OCI-LY3 (cell line): ENCODE data around the gene PSMB3.

Source experiments
- EZH2phosphoT487 ChIP-seq: fragments of 200-600 bp; shearing (Covaris generic); IDR thresholded peaks from 2 replicates; pipeline ENCODE4 v1.6.1; 2018; ENCODE audit warnings: antibody characterized with exemption, mixed run types, low read depth
- TF ChIP-seq, protein P1 (sequence below): fragments of 200-600, 300-600 bp; sonication (generic); IDR thresholded peaks from 2 replicates; pipeline ENCODE4 v1.5.1; 2014; ENCODE audit warnings: antibody characterized with exemption, low read length, low read depth

- TF ChIP-seq, protein P1, sequence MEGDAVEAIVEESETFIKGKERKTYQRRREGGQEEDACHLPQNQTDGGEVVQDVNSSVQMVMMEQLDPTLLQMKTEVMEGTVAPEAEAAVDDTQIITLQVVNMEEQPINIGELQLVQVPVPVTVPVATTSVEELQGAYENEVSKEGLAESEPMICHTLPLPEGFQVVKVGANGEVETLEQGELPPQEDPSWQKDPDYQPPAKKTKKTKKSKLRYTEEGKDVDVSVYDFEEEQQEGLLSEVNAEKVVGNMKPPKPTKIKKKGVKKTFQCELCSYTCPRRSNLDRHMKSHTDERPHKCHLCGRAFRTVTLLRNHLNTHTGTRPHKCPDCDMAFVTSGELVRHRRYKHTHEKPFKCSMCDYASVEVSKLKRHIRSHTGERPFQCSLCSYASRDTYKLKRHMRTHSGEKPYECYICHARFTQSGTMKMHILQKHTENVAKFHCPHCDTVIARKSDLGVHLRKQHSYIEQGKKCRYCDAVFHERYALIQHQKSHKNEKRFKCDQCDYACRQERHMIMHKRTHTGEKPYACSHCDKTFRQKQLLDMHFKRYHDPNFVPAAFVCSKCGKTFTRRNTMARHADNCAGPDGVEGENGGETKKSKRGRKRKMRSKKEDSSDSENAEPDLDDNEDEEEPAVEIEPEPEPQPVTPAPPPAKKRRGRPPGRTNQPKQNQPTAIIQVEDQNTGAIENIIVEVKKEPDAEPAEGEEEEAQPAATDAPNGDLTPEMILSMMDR, result peak; percentile 84
- TF ChIP-seq EZH2phosphoT487, result no peak
Measured at GRCh38 chr17:38735161-38735997, 17.2 kb upstream of the PSMB3 start.
